Measurements from ENCODE around the gene CYP26B1.

The CYP26B1 gene, protein sequence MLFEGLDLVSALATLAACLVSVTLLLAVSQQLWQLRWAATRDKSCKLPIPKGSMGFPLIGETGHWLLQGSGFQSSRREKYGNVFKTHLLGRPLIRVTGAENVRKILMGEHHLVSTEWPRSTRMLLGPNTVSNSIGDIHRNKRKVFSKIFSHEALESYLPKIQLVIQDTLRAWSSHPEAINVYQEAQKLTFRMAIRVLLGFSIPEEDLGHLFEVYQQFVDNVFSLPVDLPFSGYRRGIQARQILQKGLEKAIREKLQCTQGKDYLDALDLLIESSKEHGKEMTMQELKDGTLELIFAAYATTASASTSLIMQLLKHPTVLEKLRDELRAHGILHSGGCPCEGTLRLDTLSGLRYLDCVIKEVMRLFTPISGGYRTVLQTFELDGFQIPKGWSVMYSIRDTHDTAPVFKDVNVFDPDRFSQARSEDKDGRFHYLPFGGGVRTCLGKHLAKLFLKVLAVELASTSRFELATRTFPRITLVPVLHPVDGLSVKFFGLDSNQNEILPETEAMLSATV

GRCh38 chr2:72147303-72147971 lies at the start of gene CYP26B1:
TSS of gene CYP26B1 (minus strand) at chr2:72147862. CDS start at chr2:72147834, 28 bp downstream.
- DNase-seq (ENCODE audit: low spot score) = no peak

- DNase-seq (ENCODE audit: low spot score) = no peak
These were observed 46.1 kb upstream of the CYP26B1 start for GRCh38 chr2:72193723-72194122.

DNA sequence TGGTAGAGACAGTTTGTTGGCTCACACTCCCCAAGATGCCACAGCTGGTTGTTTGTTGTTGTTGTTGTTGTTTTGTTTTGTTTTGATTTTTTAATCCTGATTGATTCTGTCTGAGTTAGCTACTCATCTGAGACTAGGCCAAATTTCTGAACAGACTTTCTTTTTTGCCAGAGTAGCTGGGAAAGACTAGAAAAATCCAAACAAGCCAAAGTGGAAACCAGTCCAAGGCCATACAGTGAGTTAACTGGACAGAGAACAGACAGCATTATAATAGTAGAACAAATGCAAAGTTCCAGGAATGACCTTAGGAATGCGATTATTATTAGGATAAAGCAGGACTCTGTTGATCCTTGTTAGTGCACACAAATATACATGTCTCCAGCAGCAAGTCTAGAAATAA lies 43.8 kb upstream of the CYP26B1 start:
- no peak for DNase-seq (ENCODE audit: low spot score)

GRCh38 chr2:72185206-72185605 lies 37.5 kb upstream of the CYP26B1 start:
- DNase-seq (ENCODE audit: low spot score) = no peak

- DNase-seq (ENCODE audit: low spot score) = no peak
These were observed 35.8 kb upstream of the CYP26B1 start for GRCh38 chr2:72183466-72183865.

- no peak for DNase-seq (ENCODE audit: low spot score)
These were observed 35.4 kb upstream of the CYP26B1 start for GRCh38 chr2:72183016-72183415.

DNA sequence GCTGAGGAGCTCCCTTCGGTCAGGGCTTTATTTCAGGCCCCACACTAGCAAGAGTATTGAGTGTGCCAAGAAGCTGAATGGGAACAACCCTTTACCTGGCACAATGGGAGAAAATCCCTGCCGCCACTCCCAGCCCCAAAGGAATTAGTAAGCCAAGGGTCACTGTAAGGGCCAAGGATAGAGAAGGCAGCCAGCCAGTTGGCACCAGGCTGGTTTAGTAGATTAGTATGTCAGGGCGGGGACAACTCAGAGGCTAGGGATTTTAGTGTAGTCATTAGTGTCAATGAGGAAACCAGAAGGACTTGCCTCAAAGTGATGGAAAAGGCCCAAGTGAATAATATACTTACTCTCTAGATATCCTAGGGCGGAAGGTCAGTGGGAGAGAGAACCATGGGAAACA lies 34.9 kb upstream of the CYP26B1 start:
- DNase-seq (ENCODE audit: low spot score) = no peak

DNA sequence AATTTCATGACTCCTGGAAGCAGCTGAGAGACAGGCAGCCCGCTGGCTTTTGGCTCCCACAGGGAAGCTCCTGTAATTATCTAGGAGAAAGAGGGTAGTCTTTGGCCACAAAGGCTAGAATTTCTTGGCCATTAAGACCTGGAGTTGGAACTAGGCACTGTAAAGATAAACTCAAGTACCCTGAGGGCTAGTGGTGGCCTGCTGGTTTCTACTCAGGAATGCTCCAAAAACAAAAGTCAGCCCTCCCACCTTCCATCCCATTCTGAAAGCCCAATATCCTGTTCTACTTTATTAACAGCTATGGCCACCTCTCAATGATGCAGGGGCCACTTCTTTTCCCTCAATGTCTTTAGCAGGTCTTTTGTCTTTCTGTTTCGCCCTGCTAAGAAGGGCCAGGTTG lies 34.0 kb upstream of the CYP26B1 start:
- DNase-seq (ENCODE audit: low spot score) = no peak

DNA sequence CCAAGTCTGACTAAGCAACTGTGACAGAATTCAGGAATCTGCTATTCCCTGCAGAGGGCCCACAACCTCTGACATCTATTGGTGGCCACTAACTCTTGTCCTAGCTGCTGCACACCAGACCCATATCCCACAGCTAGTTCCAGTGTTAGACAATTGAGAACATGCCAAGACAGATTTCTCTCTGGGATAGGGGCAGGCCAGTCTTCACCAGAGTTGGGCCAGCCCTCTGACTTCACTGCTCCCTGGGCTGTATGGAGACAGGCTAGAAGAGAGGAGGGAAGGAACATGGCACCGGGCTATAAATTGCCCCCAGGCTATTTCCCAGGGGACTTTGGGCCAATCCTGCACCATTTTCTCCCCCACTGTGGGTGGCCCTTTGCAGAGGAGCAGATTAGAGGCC lies 32.7 kb upstream of the CYP26B1 start:
- no peak for DNase-seq (ENCODE audit: low spot score)

DNA sequence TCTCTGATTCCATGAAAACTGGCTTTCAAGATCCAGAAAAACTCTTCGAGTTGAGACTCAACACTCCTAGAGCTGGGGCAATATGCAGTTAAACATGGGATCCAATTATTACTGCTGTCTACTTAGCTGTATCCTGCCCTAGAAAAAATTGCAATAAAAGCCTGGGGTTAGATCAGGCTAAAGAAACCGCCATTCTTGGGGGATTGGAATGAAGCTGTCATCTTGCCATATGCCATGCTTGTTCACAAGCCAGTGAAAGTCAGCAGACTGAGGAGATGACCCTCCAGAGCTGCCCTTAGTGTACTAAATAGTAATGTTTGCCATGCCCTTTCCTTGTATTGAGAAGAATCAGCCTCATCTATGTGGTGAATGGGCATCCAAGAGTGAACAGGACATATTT lies 30.9 kb upstream of the CYP26B1 start:
- DNase-seq (ENCODE audit: low spot score) = no peak

GRCh38 chr2:72176281-72176680 lies 28.6 kb upstream of the CYP26B1 start:
- DNase-seq (ENCODE audit: low spot score) = no peak

GRCh38 chr2:72175636-72176035 lies 28.0 kb upstream of the CYP26B1 start:
- DNase-seq (ENCODE audit: low spot score) = no peak

DNA sequence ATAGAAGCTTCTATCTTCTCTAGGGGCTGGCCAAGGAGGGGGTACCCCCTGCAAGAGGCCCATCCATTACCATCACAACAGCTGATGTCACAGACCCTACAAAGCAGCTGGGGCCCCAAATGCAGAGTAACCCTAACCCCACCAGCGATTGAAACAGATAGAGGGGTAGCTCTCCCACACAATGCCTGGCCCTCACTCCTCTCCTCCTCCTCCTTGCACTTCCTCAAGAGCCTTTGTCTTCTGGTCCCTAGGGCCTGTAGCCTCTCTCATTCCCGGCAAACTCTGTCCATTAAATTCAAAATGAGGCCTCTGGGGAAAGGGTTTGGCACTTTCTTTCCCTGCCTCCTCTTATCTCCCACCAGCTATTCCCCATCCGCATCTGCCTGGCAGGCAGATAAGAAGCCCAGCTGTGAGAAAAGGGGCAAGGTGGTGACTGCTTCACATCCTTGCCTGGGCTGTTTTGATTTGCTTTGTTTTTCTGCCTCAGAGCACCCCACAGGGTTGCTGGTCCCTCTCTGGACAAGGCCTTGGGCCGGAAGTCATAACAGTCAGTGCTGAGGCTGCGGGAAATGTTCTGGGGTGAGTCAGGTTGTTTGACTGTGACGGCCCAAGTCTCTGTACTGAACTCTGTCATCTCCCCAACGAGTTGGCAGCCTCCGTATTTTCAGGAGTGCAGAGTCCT lies 26.1 kb upstream of the CYP26B1 start:
- DNase-seq (ENCODE audit: low spot score) = no peak

GRCh38 chr2:72172478-72172877 lies 24.8 kb upstream of the CYP26B1 start:
- DNase-seq (ENCODE audit: low spot score) = no peak

DNA sequence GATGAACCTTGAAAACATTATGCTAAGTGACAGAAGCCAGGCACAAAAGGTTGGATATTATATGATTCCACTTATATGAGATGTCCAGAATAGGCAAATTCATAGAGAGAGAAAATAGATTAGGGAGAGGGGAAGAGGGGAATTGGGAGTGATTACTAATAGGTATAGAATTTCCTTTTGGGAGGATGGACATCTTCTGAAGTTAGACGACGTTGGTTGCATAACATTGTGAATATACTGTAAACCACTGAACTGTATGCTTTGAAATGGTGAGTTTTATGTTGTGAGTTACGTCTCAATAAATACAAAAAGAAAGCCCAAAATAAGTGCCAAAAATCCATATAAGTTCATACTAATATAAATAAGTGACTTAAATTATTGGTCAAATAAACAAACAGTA lies 18.6 kb upstream of the CYP26B1 start:
- DNase-seq (ENCODE audit: low spot score) = no peak

- DNase-seq (ENCODE audit: low spot score) = no peak
These were observed 18.1 kb upstream of the CYP26B1 start for GRCh38 chr2:72165792-72166191.

- no peak for DNase-seq (ENCODE audit: low spot score)
These were observed 14.9 kb upstream of the CYP26B1 start for GRCh38 chr2:72162574-72162973.

- no peak for DNase-seq (ENCODE audit: low spot score)
These were observed 11.7 kb upstream of the CYP26B1 start for GRCh38 chr2:72159211-72159993.

- no peak for DNase-seq (ENCODE audit: low spot score)
These were observed 10.5 kb upstream of the CYP26B1 start for GRCh38 chr2:72157871-72158771.

GRCh38 chr2:72156872-72157271 lies 9.2 kb upstream of the CYP26B1 start:
- DNase-seq (ENCODE audit: low spot score) = no peak

- DNase-seq (ENCODE audit: low spot score) = no peak
These were observed 8.1 kb upstream of the CYP26B1 start for GRCh38 chr2:72155737-72156136.
